Stromal cell of bone marrow (primary cell): ENCODE results near the gene SMIM41.

ENCODE experiments used
- DNase-seq: peaks from one replicate; pipeline ENCODE4 v3.0.0-alpha.2; 2012; ENCODE audit warnings: low read depth

Gene SMIM41

GRCh38 chr12:52147367-52147963 is 68.0 kb downstream of the SMIM41 start:
- peak; percentile 95 for DNase-seq

- no peak for DNase-seq
These were observed 68.5 kb downstream of the SMIM41 start for GRCh38 chr12:52147964-52148463.

- DNase-seq, result no peak
These were observed 69.1 kb downstream of the SMIM41 start for GRCh38 chr12:52148464-52149181.

GRCh38 chr12:52149182-52149641 is 69.7 kb downstream of the SMIM41 start:
- no peak for DNase-seq

GRCh38 chr12:52149651-52150241 is 70.2 kb downstream of the SMIM41 start:
- DNase-seq, result no peak

GRCh38 chr12:52151153-52151836 is 71.8 kb downstream of the SMIM41 start:
- no peak for DNase-seq

GRCh38 chr12:52151837-52152783 is 72.6 kb downstream of the SMIM41 start:
- no peak for DNase-seq

GRCh38 chr12:52152905-52153317 is 73.4 kb downstream of the SMIM41 start:
- no peak for DNase-seq

GRCh38 chr12:52155048-52155868 is 75.8 kb downstream of the SMIM41 start:
- DNase-seq, result no peak

GRCh38 chr12:52156311-52156710 is 76.8 kb downstream of the SMIM41 start:
- no peak for DNase-seq

- DNase-seq, result no peak
These were observed 77.5 kb downstream of the SMIM41 start for GRCh38 chr12:52156757-52157565.

- DNase-seq, result no peak
These were observed 78.2 kb downstream of the SMIM41 start for GRCh38 chr12:52157566-52158150.
